ENCODE results near the gene GRIK1. TPM values are rescaled to one million over a fixed set of nuclear protein-coding genes. Genes with fewer than 3 reads are reported as not detected.

Gene GRIK1
- total RNA-seq, 1 experiment from 2014 or later, result not detected

DNA sequence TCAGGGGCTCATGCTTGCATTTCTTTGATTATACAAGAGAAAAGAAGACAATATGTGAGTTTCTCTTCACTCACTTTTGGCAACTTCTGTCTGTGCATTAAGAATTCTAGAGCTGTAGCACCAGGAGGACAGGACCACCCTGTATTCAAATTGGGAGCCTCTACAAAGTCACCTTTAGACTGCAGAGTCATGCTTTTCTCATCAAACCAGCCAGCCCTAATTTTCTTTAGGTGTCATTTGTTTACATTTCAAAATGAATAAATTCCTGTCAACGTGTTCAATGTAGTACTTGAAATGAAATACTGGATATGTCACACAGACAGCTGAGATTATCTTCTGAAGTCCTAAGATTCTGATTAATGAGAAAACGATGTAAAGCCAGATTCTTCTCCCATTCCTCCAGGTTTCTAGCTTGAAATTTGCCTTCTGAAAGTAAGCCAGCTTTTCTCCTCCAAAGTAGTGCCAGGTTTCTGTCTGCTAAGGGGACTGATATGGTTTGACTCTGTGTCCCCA, 177.2 kb downstream of the GRIK1 start:
- Histone ChIP-seq H2AFZ (ENCODE audit: low read length) (no peak overlapping the region), H3K9me3 (ENCODE audit: low read length) (no peaks in the 10 kb centered on the region), H3K4me2 (ENCODE audit: low read depth, low read length, poor library complexity, severe bottlenecking) (no peak overlapping the region), H3K4me3 (ENCODE audit: low read length) (no peak overlapping the region), H3K36me3 (ENCODE audit: insufficient read depth, low read length) (no peaks in the 10 kb centered on the region), H3K27me3 (ENCODE audit: low read length) (no peaks in the 10 kb centered on the region), H3K4me1 (ENCODE audit: low read length) (no peaks in the 10 kb centered on the region), H3K27ac (ENCODE audit: low read length) (no peak overlapping the region), H3K9ac (ENCODE audit: low read length) (no peak overlapping the region), H3K79me2 (ENCODE audit: low read length) (no peaks in the 10 kb centered on the region), H4K20me1 (ENCODE audit: insufficient read depth, low read depth, low read length) (no peaks in the 10 kb centered on the region), H3K9me2 (replicated peaks; ENCODE audit: insufficient read depth, low read length) (no peaks in the 10 kb centered on the region)
- DNase-seq, result no peak

DNA sequence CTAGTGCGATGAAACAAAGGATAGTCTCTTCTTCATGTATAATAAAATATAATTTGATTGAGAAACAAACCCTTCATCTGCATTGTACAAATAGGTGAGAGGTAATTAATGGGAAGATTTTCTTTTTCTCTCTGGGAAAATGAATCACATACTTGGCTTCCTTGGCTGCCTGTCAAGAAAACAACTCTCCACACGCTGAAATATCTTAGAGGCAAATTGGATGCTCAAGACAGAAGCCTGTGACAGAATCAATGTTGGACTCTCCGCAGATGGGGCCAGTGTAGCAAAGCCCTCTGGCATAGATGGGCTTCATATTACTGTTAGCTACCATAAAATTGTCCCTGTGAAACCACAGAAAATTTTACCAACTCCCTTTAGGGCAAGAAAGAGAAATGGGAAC, 186.6 kb downstream of the GRIK1 start:
- H3K4me3 ChIP-seq (ENCODE audit: low read length), result no peak overlapping the region
- H4K20me1 ChIP-seq (ENCODE audit: insufficient read depth, low read depth, low read length), result no peaks in the 10 kb centered on the region
- H3K4me1 ChIP-seq (ENCODE audit: low read length), result no peaks in the 10 kb centered on the region
- no peaks in the 10 kb centered on the region for H3K36me3 ChIP-seq (ENCODE audit: insufficient read depth, low read length)
- no peaks in the 10 kb centered on the region for H3K27me3 ChIP-seq (ENCODE audit: low read length)
- no peak overlapping the region for H2AFZ ChIP-seq (ENCODE audit: low read length)
- no peaks in the 10 kb centered on the region for H3K79me2 ChIP-seq (ENCODE audit: low read length)
- no peaks in the 10 kb centered on the region for H3K9me2 ChIP-seq (replicated peaks; ENCODE audit: insufficient read depth, low read length)
- no peak for DNase-seq
- H3K27ac ChIP-seq (ENCODE audit: low read length), result no peak overlapping the region
- no peak overlapping the region for H3K4me2 ChIP-seq (ENCODE audit: low read depth, low read length, poor library complexity, severe bottlenecking)
- no peak overlapping the region for H3K9ac ChIP-seq (ENCODE audit: low read length)
- no peaks in the 10 kb centered on the region for H3K9me3 ChIP-seq (ENCODE audit: low read length)

DNA sequence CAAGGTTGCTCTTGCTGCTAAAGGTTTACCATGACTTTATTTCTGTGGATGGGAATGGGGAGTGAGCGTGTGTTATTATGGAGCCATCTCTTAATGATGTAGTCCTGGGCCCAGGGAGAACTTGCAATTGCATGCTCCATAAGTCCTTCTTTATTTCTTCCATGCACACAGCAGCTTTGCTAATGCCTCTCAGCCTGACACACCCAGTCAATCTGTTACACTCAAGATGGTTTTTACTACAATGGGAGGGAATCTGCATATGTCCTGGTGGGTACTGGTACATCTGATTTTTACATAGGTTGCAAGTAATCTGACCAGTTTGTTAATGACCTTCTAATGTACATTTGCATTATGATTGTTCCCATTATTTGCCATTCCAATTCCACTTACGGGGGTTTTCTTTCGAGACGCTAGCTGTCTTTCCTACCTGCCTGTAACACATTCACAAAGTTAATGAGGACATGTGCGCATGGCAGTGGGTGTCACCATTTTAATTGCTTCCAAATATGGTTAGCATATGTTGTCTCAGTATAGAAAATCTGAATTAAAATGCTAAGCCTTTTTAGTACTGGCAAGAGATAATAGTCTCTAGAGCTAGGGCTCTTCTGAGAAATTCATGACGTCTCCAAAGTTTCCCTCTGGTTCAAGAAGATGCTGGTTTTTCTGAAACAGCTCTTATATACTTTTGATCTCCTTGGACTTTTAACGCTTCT, 188.2 kb downstream of the GRIK1 start:
- no peaks in the 10 kb centered on the region for H3K9me2 ChIP-seq (replicated peaks; ENCODE audit: insufficient read depth, low read length)
- H3K9me3 ChIP-seq (ENCODE audit: low read length), result no peaks in the 10 kb centered on the region
- H3K79me2 ChIP-seq (ENCODE audit: low read length), result no peaks in the 10 kb centered on the region
- no peak overlapping the region for H3K4me3 ChIP-seq (ENCODE audit: low read length)
- no peaks in the 10 kb centered on the region for H4K20me1 ChIP-seq (ENCODE audit: insufficient read depth, low read depth, low read length)
- H3K36me3 ChIP-seq (ENCODE audit: insufficient read depth, low read length), result no peaks in the 10 kb centered on the region
- no peak for DNase-seq
- no peak overlapping the region for H3K4me2 ChIP-seq (ENCODE audit: low read depth, low read length, poor library complexity, severe bottlenecking)
- no peaks in the 10 kb centered on the region for H3K27me3 ChIP-seq (ENCODE audit: low read length)
- H3K4me1 ChIP-seq (ENCODE audit: low read length), result no peaks in the 10 kb centered on the region
- H3K27ac ChIP-seq (ENCODE audit: low read length), result no peak overlapping the region
- H3K9ac ChIP-seq (ENCODE audit: low read length), result no peak overlapping the region
- no peak overlapping the region for H2AFZ ChIP-seq (ENCODE audit: low read length)

DNA sequence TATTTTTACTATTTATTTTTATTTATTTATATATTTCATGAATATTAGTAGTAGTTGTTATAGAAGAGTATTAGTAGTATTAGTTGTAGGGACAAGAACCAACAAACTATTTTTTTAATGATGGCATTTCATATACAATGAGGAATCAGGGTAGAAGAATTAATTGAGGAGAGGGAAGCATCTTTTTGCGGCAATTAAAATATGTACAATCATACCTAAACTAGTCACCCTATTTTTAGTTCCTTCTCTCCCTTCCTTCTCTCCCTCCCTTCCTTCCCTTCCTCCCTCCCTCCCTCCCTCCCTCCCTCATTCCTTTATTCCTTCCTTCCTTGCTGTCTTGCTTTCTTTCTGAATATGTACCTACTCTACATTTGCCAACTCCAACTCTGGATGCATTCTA, 189.8 kb downstream of the GRIK1 start:
- H2AFZ ChIP-seq (ENCODE audit: low read length), result no peak overlapping the region
- no peaks in the 10 kb centered on the region for H3K4me1 ChIP-seq (ENCODE audit: low read length)
- no peaks in the 10 kb centered on the region for H3K36me3 ChIP-seq (ENCODE audit: insufficient read depth, low read length)
- H3K9ac ChIP-seq (ENCODE audit: low read length), result no peak overlapping the region
- H3K4me2 ChIP-seq (ENCODE audit: low read depth, low read length, poor library complexity, severe bottlenecking), result no peak overlapping the region
- no peak for DNase-seq
- no peaks in the 10 kb centered on the region for H4K20me1 ChIP-seq (ENCODE audit: insufficient read depth, low read depth, low read length)
- no peaks in the 10 kb centered on the region for H3K79me2 ChIP-seq (ENCODE audit: low read length)
- H3K9me2 ChIP-seq (replicated peaks; ENCODE audit: insufficient read depth, low read length), result no peaks in the 10 kb centered on the region
- H3K9me3 ChIP-seq (ENCODE audit: low read length), result no peaks in the 10 kb centered on the region
- no peak overlapping the region for H3K4me3 ChIP-seq (ENCODE audit: low read length)
- H3K27ac ChIP-seq (ENCODE audit: low read length), result no peak overlapping the region
- H3K27me3 ChIP-seq (ENCODE audit: low read length), result no peaks in the 10 kb centered on the region

DNA sequence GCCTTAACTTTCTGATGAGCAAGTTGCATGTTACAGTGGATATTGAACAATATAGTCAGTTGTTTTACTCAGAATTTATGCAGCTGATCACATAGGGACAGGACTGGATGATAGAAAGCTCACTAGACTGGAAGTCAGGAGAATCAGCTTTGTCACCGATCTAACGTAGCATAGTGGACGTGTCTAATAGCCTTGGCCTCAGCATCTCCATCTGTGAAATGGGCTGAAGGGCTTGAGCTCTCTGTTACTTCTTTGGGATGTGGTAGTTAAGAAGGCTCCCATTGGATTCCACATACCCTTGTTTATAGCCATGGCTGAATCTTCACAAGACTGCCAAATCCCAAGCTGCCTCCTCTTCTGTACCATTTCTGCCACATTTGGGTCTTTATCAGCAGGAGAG, 190.6 kb downstream of the GRIK1 start:
- Histone ChIP-seq H2AFZ (ENCODE audit: low read length) (no peak overlapping the region), H3K9me3 (ENCODE audit: low read length) (no peaks in the 10 kb centered on the region), H3K36me3 (ENCODE audit: insufficient read depth, low read length) (no peaks in the 10 kb centered on the region), H4K20me1 (ENCODE audit: insufficient read depth, low read depth, low read length) (no peaks in the 10 kb centered on the region), H3K4me2 (ENCODE audit: low read depth, low read length, poor library complexity, severe bottlenecking) (no peak overlapping the region), H3K9ac (ENCODE audit: low read length) (no peak overlapping the region), H3K9me2 (replicated peaks; ENCODE audit: insufficient read depth, low read length) (no peaks in the 10 kb centered on the region), H3K79me2 (ENCODE audit: low read length) (no peaks in the 10 kb centered on the region), H3K27me3 (ENCODE audit: low read length) (no peaks in the 10 kb centered on the region), H3K27ac (ENCODE audit: low read length) (no peak overlapping the region), H3K4me3 (ENCODE audit: low read length) (no peak overlapping the region), H3K4me1 (ENCODE audit: low read length) (no peaks in the 10 kb centered on the region)
- DNase-seq, result no peak

DNA sequence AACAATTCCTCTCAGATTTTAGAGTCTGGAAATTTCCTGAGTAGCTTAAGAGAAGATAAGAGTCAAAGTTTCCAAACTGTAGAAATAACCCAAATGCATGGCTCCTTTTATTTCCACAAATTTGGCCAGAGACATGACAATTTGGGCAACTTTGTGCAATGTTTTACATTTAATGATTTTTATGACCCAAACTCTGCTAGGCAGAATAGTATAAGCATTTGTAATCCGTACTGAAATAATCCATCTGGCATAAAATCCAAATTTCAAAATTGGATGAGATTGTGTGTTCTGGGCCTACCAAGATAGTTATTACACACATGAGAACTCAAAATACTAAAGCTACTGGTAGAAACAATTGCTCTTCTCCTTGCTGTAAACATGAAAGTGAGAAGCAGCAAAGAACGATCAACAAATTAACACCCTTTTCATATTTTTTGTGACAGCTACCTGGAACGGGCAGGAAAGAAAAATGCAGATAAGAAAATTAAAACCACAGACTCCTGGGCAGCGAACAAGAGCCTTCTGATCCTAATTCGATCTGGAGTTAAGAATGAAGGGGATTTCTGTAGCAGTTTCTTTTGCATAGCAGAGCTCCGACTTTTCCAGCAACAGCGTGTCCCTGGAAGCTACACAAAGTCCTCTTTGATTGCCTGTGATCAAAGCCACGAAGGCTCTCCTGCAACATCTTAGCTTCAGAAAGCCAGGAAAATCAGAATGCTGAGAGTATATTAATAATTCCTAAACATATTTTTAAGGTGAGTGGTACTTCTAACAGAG, 191.2 kb downstream of the GRIK1 start:
- no peak overlapping the region for H3K4me2 ChIP-seq (ENCODE audit: low read depth, low read length, poor library complexity, severe bottlenecking)
- H3K36me3 ChIP-seq (ENCODE audit: insufficient read depth, low read length), result no peaks in the 10 kb centered on the region
- no peak overlapping the region for H3K4me3 ChIP-seq (ENCODE audit: low read length)
- H3K9ac ChIP-seq (ENCODE audit: low read length), result no peak overlapping the region
- H3K4me1 ChIP-seq (ENCODE audit: low read length), result no peaks in the 10 kb centered on the region
- H3K27ac ChIP-seq (ENCODE audit: low read length), result no peak overlapping the region
- H4K20me1 ChIP-seq (ENCODE audit: insufficient read depth, low read depth, low read length), result no peaks in the 10 kb centered on the region
- no peak for DNase-seq
- no peak overlapping the region for H2AFZ ChIP-seq (ENCODE audit: low read length)
- H3K9me2 ChIP-seq (replicated peaks; ENCODE audit: insufficient read depth, low read length), result no peaks in the 10 kb centered on the region
- no peaks in the 10 kb centered on the region for H3K27me3 ChIP-seq (ENCODE audit: low read length)
- no peaks in the 10 kb centered on the region for H3K79me2 ChIP-seq (ENCODE audit: low read length)
- H3K9me3 ChIP-seq (ENCODE audit: low read length), result no peaks in the 10 kb centered on the region

DNA sequence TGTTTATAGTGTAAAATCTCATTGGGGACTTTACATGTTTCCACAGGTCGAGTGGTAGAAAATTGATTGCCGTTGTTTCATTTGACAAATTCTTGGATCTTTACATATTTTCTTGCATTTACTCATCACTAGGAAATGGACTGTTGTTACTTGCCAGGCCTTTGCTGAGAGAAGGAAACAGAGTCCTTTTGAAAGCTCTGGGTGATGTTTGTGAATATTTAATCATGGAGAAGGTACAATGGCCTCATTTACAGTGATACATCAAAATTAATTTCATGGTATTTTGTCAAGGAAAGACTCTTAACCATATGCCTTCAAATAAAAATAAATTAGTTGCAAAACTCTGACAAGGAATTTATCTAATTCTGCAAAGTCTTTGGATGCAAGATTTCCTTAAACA, 198.0 kb downstream of the GRIK1 start:
- H3K36me3 ChIP-seq (ENCODE audit: insufficient read depth, low read length), result no peaks in the 10 kb centered on the region

DNA sequence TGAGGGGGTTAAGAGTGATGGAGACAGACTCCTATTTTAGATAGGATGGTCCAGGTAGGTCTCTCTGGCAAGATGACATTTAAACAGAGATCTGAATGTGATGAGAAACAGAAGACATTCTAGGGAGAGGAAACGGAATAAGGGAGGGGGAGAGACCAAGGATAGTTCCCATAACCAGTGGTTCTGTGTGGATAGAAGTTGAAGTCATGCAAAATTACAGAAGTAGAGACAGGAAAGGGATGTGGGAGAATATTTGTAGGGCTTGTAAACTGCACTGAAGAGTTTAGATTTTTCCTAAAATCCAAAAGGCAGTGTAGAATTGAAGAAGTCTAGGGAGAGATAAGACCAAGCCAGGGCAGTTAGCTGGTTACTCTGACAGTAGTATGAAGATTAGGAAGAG, 200.6 kb downstream of the GRIK1 start:
- no peaks in the 10 kb centered on the region for H3K79me2 ChIP-seq (ENCODE audit: low read length)
- H3K36me3 ChIP-seq (ENCODE audit: insufficient read depth, low read length), result no peaks in the 10 kb centered on the region
- H3K27me3 ChIP-seq (ENCODE audit: low read length), result no peaks in the 10 kb centered on the region
- no peaks in the 10 kb centered on the region for H3K4me1 ChIP-seq (ENCODE audit: low read length)
- H2AFZ ChIP-seq (ENCODE audit: low read length), result no peak overlapping the region
- no peak overlapping the region for H3K4me2 ChIP-seq (ENCODE audit: low read depth, low read length, poor library complexity, severe bottlenecking)
- no peaks in the 10 kb centered on the region for H3K9me2 ChIP-seq (replicated peaks; ENCODE audit: insufficient read depth, low read length)
- H3K9ac ChIP-seq (ENCODE audit: low read length), result no peak overlapping the region
- no peaks in the 10 kb centered on the region for H4K20me1 ChIP-seq (ENCODE audit: insufficient read depth, low read depth, low read length)
- no peaks in the 10 kb centered on the region for H3K9me3 ChIP-seq (ENCODE audit: low read length)
- H3K4me3 ChIP-seq (ENCODE audit: low read length), result no peak overlapping the region
- no peak overlapping the region for H3K27ac ChIP-seq (ENCODE audit: low read length)
- DNase-seq, result no peak

More for the DNA sequence above, 198.0 kb downstream of the GRIK1 start:
- Histone ChIP-seq H2AFZ (ENCODE audit: low read length) (no peak overlapping the region), H3K9me2 (replicated peaks; ENCODE audit: insufficient read depth, low read length) (no peaks in the 10 kb centered on the region), H3K27ac (ENCODE audit: low read length) (no peak overlapping the region), H3K4me2 (ENCODE audit: low read depth, low read length, poor library complexity, severe bottlenecking) (no peak overlapping the region), H3K4me1 (ENCODE audit: low read length) (no peaks in the 10 kb centered on the region), H3K4me3 (ENCODE audit: low read length) (no peak overlapping the region), H3K9me3 (ENCODE audit: low read length) (no peaks in the 10 kb centered on the region), H3K9ac (ENCODE audit: low read length) (no peak overlapping the region), H3K27me3 (ENCODE audit: low read length) (no peaks in the 10 kb centered on the region), H4K20me1 (ENCODE audit: insufficient read depth, low read depth, low read length) (no peaks in the 10 kb centered on the region), H3K79me2 (ENCODE audit: low read length) (no peaks in the 10 kb centered on the region)
- no peak for DNase-seq

Data from Karpas-422 (cell line).